GM12878 (cell line): ENCODE results near the gene PPIF. TPM values are rescaled to one million over a fixed set of nuclear protein-coding genes. Genes with fewer than 3 reads are reported as not detected.

Experiments
- ATAC-seq: fragments of 200-7000 bp; cut with Tn5 transposase; 3 replicates; pipeline ENCODE4 v1.9.1; 2020; ENCODE audit warnings: mild to moderate bottlenecking, moderate library complexity
- BruUV-seq: library from RNA; stranded (reverse); fragments of 400-500 nt; replicated peaks from 2 replicates; lab custom pipeline; 2021; lab: Mats Ljungman, UMichigan
- CTCF ChIA-PET: fragments of 300-600 bp; sonication (Branson Sonifier 250); formaldehyde crosslinking; extraction: SDS; loops from one replicate; lab custom pipeline; 2021; ENCODE audit warnings: inconsistent platforms; lab: Yijun Ruan, JAX
- POLR2A ChIA-PET: fragments of 350-600 bp; formaldehyde crosslinking; extraction: SDS; loops from one replicate; lab custom pipeline; 2021; ENCODE audit warnings: inconsistent platforms; lab: Charles Lee
- RAD21 ChIA-PET: fragments of 300-600 bp; sonication (Branson Sonifier 250); formaldehyde crosslinking; loops from one replicate; lab custom pipeline; 2023; ENCODE audit warnings: antibody characterized with exemption; ENCODE audit not compliant: unreplicated experiment; lab: Charles Lee
- SMC1A ChIA-PET: fragments of 300-600 bp; sonication (Branson Sonifier 250); formaldehyde crosslinking; loops from one replicate; lab custom pipeline; 2023; ENCODE audit not compliant: unreplicated experiment, uncharacterized antibody; lab: Charles Lee
- DNase-seq: peaks from one replicate; pipeline ENCODE4 v3.0.0-alpha.2; 2011; ENCODE audit warnings: low read depth, low spot score
- FAIRE-seq: peaks from 3 replicates; lab custom pipeline; 2011; peaks lifted over from hg19 to GRCh38; lab: Jason Lieb, UNC
- H2AFZ ChIP-seq: 2 replicates; pipeline ENCODE4 v1.6.0; 2011; ENCODE audit warnings: low read depth, low read length, control low read depth; ENCODE audit not compliant: control insufficient read depth
- H3K27ac ChIP-seq: 2 replicates; pipeline ENCODE4 v1.5.1; 2011; ENCODE audit warnings: control low read depth; ENCODE audit not compliant: control insufficient read depth, insufficient read depth
- H3K27me3 ChIP-seq, 2 experiments: replicated peaks in 1 of 2; 2 replicates each; pipeline versions ENCODE4 v1.6.0 to v1.6.1; 2011; ENCODE audit warnings: low read length in 1 of 2; ENCODE audit not compliant: control insufficient read depth in 2 of 2, insufficient read depth in 2 of 2
- H3K36me3 ChIP-seq, 2 experiments: 2 replicates each; pipeline ENCODE4 v1.5.1; 2011; ENCODE audit warnings: low read length in 1 of 2; ENCODE audit not compliant: control insufficient read depth in 2 of 2, insufficient read depth in 2 of 2
- H3K4me1 ChIP-seq: 2 replicates; pipeline ENCODE4 v1.6.1; 2011; ENCODE audit warnings: mild to moderate bottlenecking, low read length, moderate library complexity, mixed read lengths; ENCODE audit not compliant: control insufficient read depth, insufficient read depth
- H3K4me2 ChIP-seq: 2 replicates; pipeline ENCODE4 v1.6.0; 2011; ENCODE audit warnings: control low read depth; ENCODE audit not compliant: control insufficient read depth, insufficient read depth
- H3K4me3 ChIP-seq: fragments of 200-600 bp; sonication (generic); 2 replicates; pipeline ENCODE4 v1.5.1; 2016
- H3K79me2 ChIP-seq: 2 replicates; pipeline ENCODE4 v1.6.0; 2011; ENCODE audit warnings: low read length; ENCODE audit not compliant: control insufficient read depth, insufficient read depth
- H3K9ac ChIP-seq: 2 replicates; pipeline ENCODE4 v1.8.0; 2011; ENCODE audit warnings: low read length, control low read depth, mixed read lengths; ENCODE audit not compliant: control insufficient read depth, insufficient read depth
- H3K9me3 ChIP-seq: replicated peaks from 3 replicates; pipeline ENCODE4 v1.5.1; 2011; ENCODE audit warnings: mild to moderate bottlenecking, low read length; ENCODE audit not compliant: control insufficient read depth, insufficient read depth
- H4K20me1 ChIP-seq: 2 replicates; pipeline ENCODE4 v1.6.0; 2011; ENCODE audit not compliant: control insufficient read depth, insufficient read depth
- ASH2L ChIP-seq: fragments of 300-600, 200-600 bp; sonication (generic); IDR thresholded peaks from 2 replicates; pipeline ENCODE4 v1.6.1; 2017; ENCODE audit warnings: low read depth, mild to moderate bottlenecking, borderline replicate concordance
- CHD2 ChIP-seq: IDR thresholded peaks from 2 replicates; pipeline ENCODE4 v1.6.1; 2011; ENCODE audit warnings: low read depth, low read length, improper control_type of control experiment, borderline replicate concordance
- FOXM1 ChIP-seq: IDR thresholded peaks from 2 replicates; pipeline ENCODE4 v1.6.1; 2012; ENCODE audit warnings: low read depth, mild to moderate bottlenecking, inconsistent platforms, low read length, moderate library complexity
- GABPA ChIP-seq: IDR thresholded peaks from 2 replicates; pipeline ENCODE4 v1.6.1; 2014; ENCODE audit warnings: antibody characterized with exemption, low read depth, mild to moderate bottlenecking, inconsistent platforms
- IKZF2 ChIP-seq, 2 experiments: fragments of 450-650 bp; IDR thresholded peaks; 2 replicates each; pipeline ENCODE4 v1.6.1; 2017; ENCODE audit warnings: mild to moderate bottlenecking in 2 of 2, moderate library complexity in 2 of 2
- IRF4 ChIP-seq: IDR thresholded peaks from 2 replicates; pipeline ENCODE4 v1.6.1; 2011; ENCODE audit warnings: low read depth, low read length
- LARP7 ChIP-seq: fragments of 450-650 bp; IDR thresholded peaks from 2 replicates; pipeline ENCODE4 v1.6.1; 2017; ENCODE audit warnings: mild to moderate bottlenecking
- RAD21 ChIP-seq: IDR thresholded peaks from 2 replicates; pipeline ENCODE4 v1.6.1; 2011; ENCODE audit warnings: mild to moderate bottlenecking, low read depth, low read length, moderate library complexity; ENCODE audit not compliant: insufficient read depth
- WGBS: methylation state at CpG from one replicate; pipeline ENCODE4 v1.1.6; 2016; ENCODE audit warnings: low lambda C conversion rate; ENCODE audit not compliant: insufficient replicate concordance, insufficient coverage; ENCODE audit errors: missing lambda C conversion rate; 5-methylcytosine and 5-hydroxymethylcytosine counted together
- in situ Hi-C: fragments of 300-500 bp; cut with MboI; formaldehyde crosslinking; loops from 9 replicates; pipeline ENCODE4 v1.14.3; 2018; ENCODE audit warnings: mixed read lengths
- intact Hi-C: fragments of 100-400 bp; cut with micrococcal nuclease; formaldehyde crosslinking; loops from one replicate; pipeline ENCODE4 v1.14.2; 2022; ENCODE audit not compliant: unreplicated experiment
- polyA plus RNA-seq, 11 experiments: library from polyadenylated mRNA; depleted of rRNA in 4 of 11; unstranded in 6 of 11; stranded (reverse) in 5 of 11; fragments of >200 nt; fragmentation: Nextera tagmentation in 4 of 11; fragmentation: Illumina TruSeq in 1 of 11; extraction: Ambion mirVana in 4 of 11; extraction: Trizol in 1 of 11; gene quantifications; 1 replicate in 1 of 11; 2 replicates in 10 of 11; pipeline versions ENCODE4 v1.2.1 to v1.2.3, GENCODE V29; 2011 to 2016; ENCODE audit warnings: inconsistent platforms in 2 of 11, missing spikeins in 2 of 11, low read depth in 1 of 11
- total RNA-seq, 4 experiments: library from RNA; depleted of rRNA in 3 of 4; stranded (reverse); fragments of >200 nt in 3 of 4; fragmentation: Illumina TruSeq in 1 of 4; extraction: Trizol in 1 of 4; gene quantifications; 2 replicates each; pipeline versions ENCODE4 v1.2.1 to v1.2.3, GENCODE V29; 2013 to 2021

The PPIF gene
- total and polyA plus RNA-seq, 10 of the 15 experiments (the other 5 are each of a cell fraction or from before 2014, with no cell fraction given) = 28.8 to 180 (median 128) TPM

GRCh38 chr10:79334573-79334972, 12.7 kb upstream of the PPIF start:
- H3K4me2 ChIP-seq = no peak overlapping the region
- ChIA-PET POLR2A (interaction anchor here (0.8 to 2.7 kb wide), 4 partner anchors 11 to 48 kb away, joined by 3 to 15 read pairs (median 7); partner anchors contain the start of gene PPIF), CTCF (interaction anchor here (1.1 to 2.9 kb wide), 5 partner anchors 12 to 48 kb away, joined by 3 to 27 read pairs (median 5); partner anchors contain the start of gene PPIF), SMC1A (interaction anchor here (0.7 to 2.5 kb wide), 6 partner anchors 10 to 111 kb away, joined by 3 to 16 read pairs (median 4); partner anchors contain the start of gene ZCCHC24), RAD21 (interaction anchor here (0.6 to 2.4 kb wide), 4 partner anchors 11 to 18 kb away, joined by 3 to 6 read pairs (median 3); no protein-coding TSS in a partner anchor)
- intact Hi-C loops (no loop called here), in situ Hi-C loops (no loop called here)
- H3K79me2 ChIP-seq = no peaks in the 10 kb centered on the region
- FAIRE-seq (no peak), DNase-seq (no peak), ATAC-seq (no peak)
- no peaks in the 10 kb centered on the region for H3K27me3 ChIP-seq
- H3K9me3 ChIP-seq = no peaks in the 10 kb centered on the region; the same call in 2 of the 3 replicates
- 100% methylated on average over 2 of the region's 2 CpGs for WGBS
- no peaks in the 10 kb centered on the region for H3K36me3 ChIP-seq
- no peak overlapping the region for H2AFZ ChIP-seq
- BruUV-seq = no TSS peak
- no peak overlapping the region for H3K27ac ChIP-seq
- H3K4me3 ChIP-seq = no peak overlapping the region
- H3K4me1 ChIP-seq = peaks cover 11% of the 10 kb centered on the region
- H4K20me1 ChIP-seq = no peaks in the 10 kb centered on the region
- TF ChIP-seq IKZF2 (IDR thresholded peaks at IDR 0.05) (no peak), IRF4 (no peak), RAD21 (no peak), ASH2L (no peak), LARP7 (no peak), CHD2 (no peak), FOXM1 (no peak), GABPA (no peak)
- H3K9ac ChIP-seq = no peak overlapping the region
